Parathyroid adenoma (tissue), 2 donors: ENCODE data around the gene NLK.
A peak's percentile ranks its signal among the peaks of the same experiment; 100 is the strongest.

ENCODE experiments used
- H2AFZ ChIP-seq: fragments of 300-600 bp; sonication (generic); one replicate; pipeline ENCODE4 v1.7.0; 2017; ENCODE audit warnings: antibody characterized with exemption, mild to moderate bottlenecking
- H3K27ac ChIP-seq: fragments of 300-600 bp; sonication (generic); one replicate; pipeline ENCODE4 v1.7.0; 2017
- H3K27me3 ChIP-seq: fragments of 300-600 bp; sonication (generic); one replicate; pipeline ENCODE4 v1.7.0; 2017; ENCODE audit warnings: low read length; ENCODE audit not compliant: control insufficient read depth, insufficient read depth
- H3K36me3 ChIP-seq: fragments of 300-600 bp; sonication (generic); one replicate; pipeline ENCODE4 v1.7.0; 2017; ENCODE audit warnings: low read length; ENCODE audit not compliant: control insufficient read depth, insufficient read depth
- H3K4me1 ChIP-seq: fragments of 300-600 bp; sonication (generic); one replicate; pipeline ENCODE4 v1.7.0; 2017; ENCODE audit warnings: control low read depth
- H3K4me2 ChIP-seq: fragments of 300-600 bp; sonication (generic); one replicate; pipeline ENCODE4 v1.7.0; 2017; ENCODE audit warnings: low read length
- H3K4me3 ChIP-seq: fragments of 300-600 bp; sonication (generic); one replicate; pipeline ENCODE4 v1.7.0; 2017; ENCODE audit warnings: low read depth, low read length
- H3K79me2 ChIP-seq: fragments of 300-600 bp; sonication (generic); one replicate; pipeline ENCODE4 v1.7.0; 2017; ENCODE audit warnings: control low read depth
- H3K9ac ChIP-seq: fragments of 300-600 bp; sonication (generic); one replicate; pipeline ENCODE4 v1.7.0; 2017; ENCODE audit warnings: mild to moderate bottlenecking
- H3K9me3 ChIP-seq: fragments of 300-600 bp; sonication (generic); one replicate; pipeline ENCODE4 v1.7.0; 2017; ENCODE audit warnings: low read length; ENCODE audit not compliant: control insufficient read depth
- TF ChIP-seq, protein P1 (sequence below): fragments of 300-600 bp; sonication (generic); IDR thresholded peaks from one replicate; pipeline ENCODE4 v1.7.0; 2017; ENCODE audit warnings: antibody characterized with exemption, mild to moderate bottlenecking
- donor health status: primary hyperparathyroidism.

Gene NLK

GRCh38 chr17:28042657-28042720 lies at the start of gene NLK:
Gene NLK (plus strand): TSS chr17:28042677. CDS start chr17:28042874, 197 bp downstream.
- H3K27me3 ChIP-seq, result no peaks in the 10 kb centered on the region
- H3K27ac ChIP-seq, result peak within 1 kb of the TSS; percentile 69
- peaks cover 20% of the 10 kb centered on the region for H3K4me1 ChIP-seq
- H3K36me3 ChIP-seq, result no peaks in the 10 kb centered on the region
- peak within 1 kb of the TSS; percentile 64 for H3K4me3 ChIP-seq
- no peaks in the 10 kb centered on the region for H3K9me3 ChIP-seq
- H3K4me2 ChIP-seq, result peak within 1 kb of the TSS; percentile 63
- TF ChIP-seq, protein P1, sequence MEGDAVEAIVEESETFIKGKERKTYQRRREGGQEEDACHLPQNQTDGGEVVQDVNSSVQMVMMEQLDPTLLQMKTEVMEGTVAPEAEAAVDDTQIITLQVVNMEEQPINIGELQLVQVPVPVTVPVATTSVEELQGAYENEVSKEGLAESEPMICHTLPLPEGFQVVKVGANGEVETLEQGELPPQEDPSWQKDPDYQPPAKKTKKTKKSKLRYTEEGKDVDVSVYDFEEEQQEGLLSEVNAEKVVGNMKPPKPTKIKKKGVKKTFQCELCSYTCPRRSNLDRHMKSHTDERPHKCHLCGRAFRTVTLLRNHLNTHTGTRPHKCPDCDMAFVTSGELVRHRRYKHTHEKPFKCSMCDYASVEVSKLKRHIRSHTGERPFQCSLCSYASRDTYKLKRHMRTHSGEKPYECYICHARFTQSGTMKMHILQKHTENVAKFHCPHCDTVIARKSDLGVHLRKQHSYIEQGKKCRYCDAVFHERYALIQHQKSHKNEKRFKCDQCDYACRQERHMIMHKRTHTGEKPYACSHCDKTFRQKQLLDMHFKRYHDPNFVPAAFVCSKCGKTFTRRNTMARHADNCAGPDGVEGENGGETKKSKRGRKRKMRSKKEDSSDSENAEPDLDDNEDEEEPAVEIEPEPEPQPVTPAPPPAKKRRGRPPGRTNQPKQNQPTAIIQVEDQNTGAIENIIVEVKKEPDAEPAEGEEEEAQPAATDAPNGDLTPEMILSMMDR, result no peak
- H3K79me2 ChIP-seq, result peaks cover 11% of the 10 kb centered on the region
- no peak within 1 kb of the TSS for H3K9ac ChIP-seq
- H2AFZ ChIP-seq, result peak within 1 kb of the TSS; percentile 83

DNA sequence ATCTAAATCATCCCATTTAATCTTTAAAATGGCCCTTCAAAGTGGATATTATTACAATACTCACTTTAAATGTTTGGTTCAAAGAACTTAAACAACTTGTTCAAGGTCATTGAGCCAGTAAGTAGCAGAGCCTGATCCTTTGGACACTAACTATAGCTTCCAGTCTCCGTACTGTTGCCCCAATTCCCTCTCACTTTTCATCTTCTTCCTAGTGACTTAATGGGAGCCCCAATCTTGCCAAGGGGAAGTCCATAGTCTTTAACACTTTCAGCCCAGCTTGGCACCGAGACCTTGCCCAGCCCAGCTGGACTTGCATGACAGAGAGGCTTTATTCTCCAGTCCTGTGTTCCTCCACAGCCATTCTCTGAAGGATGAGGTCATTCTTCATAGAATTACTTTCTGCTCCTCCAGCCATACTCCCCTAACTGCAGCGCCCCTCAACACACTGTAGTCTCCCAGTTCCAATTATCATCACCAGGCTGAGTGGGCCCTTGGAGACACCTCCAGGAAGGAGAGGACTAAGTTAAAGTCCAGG lies 49.2 kb upstream of the NLK start:
- Histone ChIP-seq H3K27me3 (no peaks in the 10 kb centered on the region), H3K4me2 (no peak overlapping the region), H3K4me1 (peaks cover 21% of the 10 kb centered on the region), H3K4me3 (no peak overlapping the region), H3K79me2 (no peaks in the 10 kb centered on the region), H3K9me3 (no peaks in the 10 kb centered on the region), H3K27ac (no peak overlapping the region), H3K36me3 (no peaks in the 10 kb centered on the region), H3K9ac (no peak overlapping the region), H2AFZ (no peak overlapping the region)
- TF ChIP-seq, protein P1, result no peak

DNA sequence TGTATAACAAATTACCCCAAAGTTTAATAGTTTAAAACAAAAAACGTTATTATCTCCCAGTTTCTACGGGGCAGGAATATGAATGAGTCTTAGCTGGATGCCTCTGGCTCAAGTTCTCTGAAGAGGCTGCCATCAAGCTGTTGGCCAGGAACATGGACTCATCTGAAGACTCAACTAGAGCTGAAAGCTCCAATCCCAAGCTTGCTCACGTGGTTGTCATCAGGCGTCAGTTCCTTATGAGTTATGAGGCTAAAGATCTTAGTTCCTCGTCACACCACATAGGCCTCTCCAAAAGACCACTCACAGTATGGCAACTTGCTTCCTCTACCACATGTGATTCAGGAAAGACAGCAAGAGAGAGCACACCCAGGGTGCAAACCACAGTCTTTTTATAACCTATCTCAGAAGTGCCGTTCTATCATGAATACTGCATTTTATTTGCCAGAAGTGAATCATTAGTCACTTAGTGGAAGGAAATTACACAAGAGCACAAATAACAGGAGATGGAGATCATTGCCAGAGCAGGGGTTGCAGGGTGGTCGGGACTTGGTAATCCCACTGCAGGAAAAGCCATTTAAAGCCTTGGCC lies 48.7 kb upstream of the NLK start:
- Histone ChIP-seq H3K4me2 (no peak overlapping the region), H3K4me3 (no peak overlapping the region), H3K36me3 (no peaks in the 10 kb centered on the region), H3K9ac (no peak overlapping the region), H3K79me2 (no peaks in the 10 kb centered on the region), H3K9me3 (no peaks in the 10 kb centered on the region), H3K27ac (no peak overlapping the region), H3K27me3 (no peaks in the 10 kb centered on the region), H3K4me1 (peaks cover 21% of the 10 kb centered on the region), H2AFZ (no peak overlapping the region)
- TF ChIP-seq, protein P1, result no peak

DNA sequence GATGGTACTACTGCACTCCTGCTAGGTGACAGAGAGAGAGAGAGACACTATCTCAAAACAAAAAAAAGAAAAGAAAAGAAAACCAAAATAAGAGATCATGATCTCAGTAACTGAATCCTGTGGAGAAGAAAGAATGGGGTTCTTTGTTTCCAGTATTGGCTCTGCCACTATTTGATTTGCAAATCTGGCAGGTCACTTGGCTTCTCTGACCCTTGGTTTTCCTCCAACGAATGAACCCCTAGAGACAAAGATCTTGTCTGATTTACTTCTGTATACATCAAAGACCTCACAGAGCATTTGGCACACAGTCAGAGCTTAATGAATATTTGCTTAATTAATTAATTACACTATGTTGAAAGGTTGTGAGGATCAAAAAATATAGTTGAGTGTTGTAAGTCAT lies 47.9 kb upstream of the NLK start:
- Histone ChIP-seq H3K27ac (no peak overlapping the region), H3K4me1 (peaks cover 21% of the 10 kb centered on the region)
- TF ChIP-seq, protein P1, result no peak

DNA sequence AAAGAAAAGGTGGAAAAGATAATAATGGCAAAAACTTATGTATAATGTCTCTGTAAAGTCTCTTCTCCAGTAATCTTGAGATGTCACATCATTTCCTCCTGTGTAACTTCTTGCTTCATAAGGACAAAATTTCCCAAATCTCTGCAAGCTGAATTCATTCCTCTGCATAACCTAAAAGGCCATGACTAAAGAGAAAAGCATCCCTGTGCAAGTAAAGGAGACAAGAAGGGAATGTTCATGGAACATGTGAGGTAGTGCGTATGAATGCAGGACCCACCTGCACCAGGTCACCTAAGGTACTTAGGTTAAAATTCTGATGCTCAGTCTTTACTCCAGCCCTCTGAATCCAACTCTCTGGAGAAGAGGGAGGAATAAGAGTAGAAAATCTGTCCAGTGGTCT lies 46.9 kb upstream of the NLK start:
- Histone ChIP-seq H3K36me3 (no peaks in the 10 kb centered on the region), H3K27me3 (no peaks in the 10 kb centered on the region), H3K9me3 (no peaks in the 10 kb centered on the region), H3K9ac (no peak overlapping the region), H3K4me3 (no peak overlapping the region), H3K4me1 (peaks cover 21% of the 10 kb centered on the region), H3K27ac (peak overlapping the region; percentile 47), H2AFZ (peak overlapping the region; percentile 38), H3K79me2 (no peaks in the 10 kb centered on the region), H3K4me2 (no peak overlapping the region)
- TF ChIP-seq, protein P1, result no peak

More for the DNA sequence above, 47.9 kb upstream of the NLK start:
- no peak overlapping the region for H3K4me2 ChIP-seq
- no peak overlapping the region for H3K9ac ChIP-seq
- no peaks in the 10 kb centered on the region for H3K27me3 ChIP-seq
- H3K79me2 ChIP-seq, result no peaks in the 10 kb centered on the region
- H3K9me3 ChIP-seq, result no peaks in the 10 kb centered on the region
- H3K4me3 ChIP-seq, result no peak overlapping the region
- no peak overlapping the region for H2AFZ ChIP-seq
- no peaks in the 10 kb centered on the region for H3K36me3 ChIP-seq
